PC-3 (cell line): Measurements from ENCODE around the gene SLC38A6. TPM values are rescaled to one million over a fixed set of nuclear protein-coding genes. Genes with fewer than 3 reads are reported as not detected.
A peak's percentile ranks its signal among the peaks of the same experiment; 100 is the strongest.

Experiments
- ATAC-seq: fragments of 200-7000 bp; cut with Tn5 transposase; 2 replicates; pipeline ENCODE4 v1.9.1; 2020; ENCODE audit warnings: mild to moderate bottlenecking, moderate library complexity
- BruUV-seq: library from RNA; stranded (reverse); fragments of 400-500 nt; replicated peaks from 2 replicates; lab custom pipeline; 2021; lab: Mats Ljungman, UMichigan
- CTCF ChIA-PET: fragments of 300-600 bp; sonication (Branson Sonifier 250); formaldehyde crosslinking; loops from one replicate; lab custom pipeline; 2022; ENCODE audit warnings: antibody characterized with exemption; lab: Charles Lee
- POLR2A ChIA-PET: fragments of 300-600 bp; sonication (Branson Sonifier 250); formaldehyde crosslinking; loops from one replicate; lab custom pipeline; 2022; ENCODE audit warnings: antibody characterized with exemption; ENCODE audit not compliant: unreplicated experiment; lab: Charles Lee
- DNase-seq: peaks from one replicate; pipeline ENCODE4 v3.0.0-alpha.2; 2015
- H2AFZ ChIP-seq: fragments of 300-600 bp; sonication (generic); 2 replicates; pipeline ENCODE4 v1.6.0; 2016; ENCODE audit warnings: antibody characterized with exemption, low read length
- H3F3A ChIP-seq: fragments of 300-600 bp; sonication (generic); one replicate; pipeline ENCODE4 v1.6.0; 2017; ENCODE audit warnings: antibody characterized with exemption, low read length, control low read depth, mild to moderate bottlenecking; ENCODE audit not compliant: unreplicated experiment
- H3K27ac ChIP-seq: fragments of 300-600 bp; sonication (generic); 2 replicates; pipeline ENCODE4 v1.5.1; 2016; ENCODE audit warnings: mild to moderate bottlenecking, low read length
- H3K27me3 ChIP-seq: fragments of 300-600 bp; sonication (generic); 2 replicates; pipeline ENCODE4 v1.6.1; 2016; ENCODE audit warnings: low read length, mixed read lengths
- H3K36me3 ChIP-seq: fragments of 300-600 bp; sonication (generic); 2 replicates; pipeline ENCODE4 v1.6.1; 2016; ENCODE audit warnings: low read depth, mixed run types, low read length, mixed read lengths
- H3K4me1 ChIP-seq: fragments of 300-600 bp; sonication (generic); 2 replicates; pipeline ENCODE4 v1.5.1; 2016; ENCODE audit warnings: low read length; ENCODE audit not compliant: insufficient read depth
- H3K4me2 ChIP-seq: fragments of 300-600 bp; sonication (generic); 2 replicates; pipeline ENCODE4 v1.6.0; 2016; ENCODE audit warnings: low read length
- H3K4me3 ChIP-seq: fragments of 300-600 bp; sonication (generic); 2 replicates; pipeline ENCODE4 v1.5.1; 2016; ENCODE audit warnings: mild to moderate bottlenecking, low read length, mixed read lengths
- H3K79me2 ChIP-seq: fragments of 300-600 bp; sonication (generic); 2 replicates; pipeline ENCODE4 v1.6.1; 2017; ENCODE audit warnings: low read length, mixed read lengths
- H3K9ac ChIP-seq: fragments of 300-600 bp; sonication (generic); 2 replicates; pipeline ENCODE4 v1.6.0; 2016; ENCODE audit warnings: mild to moderate bottlenecking, low read length
- H3K9me2 ChIP-seq: fragments of 300-600 bp; sonication (generic); replicated peaks from 2 replicates; pipeline ENCODE4 v1.6.1; 2016; ENCODE audit warnings: mixed run types, low read length, mixed read lengths
- H3K9me3 ChIP-seq: fragments of 300-600 bp; sonication (generic); 2 replicates; pipeline ENCODE4 v1.6.1; 2016; ENCODE audit warnings: low read length, mixed read lengths
- H4K20me1 ChIP-seq: fragments of 300-600 bp; sonication (generic); 2 replicates; pipeline ENCODE4 v1.6.1; 2016; ENCODE audit warnings: low read length, mixed read lengths
- EZH2 ChIP-seq: fragments of 300-600 bp; sonication (generic); IDR thresholded peaks from one replicate; pipeline ENCODE4 v1.6.1; 2017; ENCODE audit warnings: antibody characterized with exemption, mild to moderate bottlenecking, low read length; ENCODE audit not compliant: unreplicated experiment
- EZH2phosphoT487 ChIP-seq: fragments of 300-600 bp; sonication (generic); IDR thresholded peaks from 2 replicates; pipeline ENCODE4 v1.6.1; 2018; ENCODE audit warnings: mild to moderate bottlenecking, antibody characterized with exemption, low read length, borderline replicate concordance
- intact Hi-C: fragments of 100-400 bp; cut with micrococcal nuclease; formaldehyde crosslinking; loops from 2 replicates; pipeline ENCODE4 v1.9.0; 2023
- total RNA-seq: library from RNA; depleted of rRNA; stranded (reverse); fragments of >200 nt; gene quantifications from 2 replicates; pipeline ENCODE4 v1.2.3, GENCODE V29; 2014
- TF ChIP-seq, protein P1 (sequence below): fragments of 300-600 bp; sonication (generic); conservative IDR thresholded peaks from 2 replicates; pipeline ENCODE4 v1.5.1; 2017; ENCODE audit warnings: antibody characterized with exemption, low read depth, mild to moderate bottlenecking, low read length

Gene SLC38A6
- total RNA-seq, 1 experiment from 2014 or later: 28.0 TPM

DNA sequence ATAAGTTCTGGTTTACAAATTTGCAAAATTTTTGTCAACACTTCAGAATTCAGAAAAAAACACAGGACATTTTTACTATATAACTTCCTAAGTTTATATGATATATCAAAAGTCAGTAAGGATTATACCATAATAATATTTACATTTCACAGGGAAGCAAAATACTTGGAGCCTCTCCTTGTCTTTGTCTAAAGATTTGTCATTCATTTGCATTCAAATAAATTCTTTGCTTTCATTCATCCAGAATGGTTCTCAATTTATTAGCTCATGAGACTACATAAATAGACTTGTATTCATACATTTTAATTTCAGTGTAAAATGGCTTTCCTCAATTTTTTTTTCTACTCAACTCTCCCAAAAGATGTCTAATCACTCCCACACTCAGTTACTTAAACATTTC, 96.4 kb downstream of the SLC38A6 start:
- no TSS peak for BruUV-seq
- peak overlapping the region; percentile 14 for H3K4me2 ChIP-seq
- H3K27ac ChIP-seq: peak overlapping the region; percentile 82
- intact Hi-C loops: loop anchor here (1.0 to 5.0 kb wide), 4 partner anchors 52 to 453 kb away; no protein-coding TSS in a partner anchor
- H3K79me2 ChIP-seq: no peaks in the 10 kb centered on the region
- H3K4me3 ChIP-seq: no peak overlapping the region
- no peaks in the 10 kb centered on the region for H4K20me1 ChIP-seq
- no peaks in the 10 kb centered on the region for H3K9me3 ChIP-seq
- POLR2A ChIA-PET: interaction anchor here (0.5 to 2.0 kb wide), 6 partner anchors 11 to 104 kb away, joined by 3 to 10 read pairs (median 4); no protein-coding TSS in a partner anchor
- H3K9me2 ChIP-seq: no peaks in the 10 kb centered on the region
- H3K27me3 ChIP-seq: no peaks in the 10 kb centered on the region
- no peak overlapping the region for H2AFZ ChIP-seq
- H3K36me3 ChIP-seq: no peaks in the 10 kb centered on the region
- CTCF ChIA-PET: interaction anchor here (0.5 to 1.2 kb wide), 7 partner anchors 26 to 851 kb away, joined by 3 to 6 read pairs (median 3); no protein-coding TSS in a partner anchor
- peak; percentile 51 for DNase-seq
- peak overlapping the region; percentile 52 for H3K9ac ChIP-seq
- no peaks in the 10 kb centered on the region for H3F3A ChIP-seq
- TF ChIP-seq EZH2phosphoT487 (no peak), EZH2 (no peak)
- TF ChIP-seq, protein P1, sequence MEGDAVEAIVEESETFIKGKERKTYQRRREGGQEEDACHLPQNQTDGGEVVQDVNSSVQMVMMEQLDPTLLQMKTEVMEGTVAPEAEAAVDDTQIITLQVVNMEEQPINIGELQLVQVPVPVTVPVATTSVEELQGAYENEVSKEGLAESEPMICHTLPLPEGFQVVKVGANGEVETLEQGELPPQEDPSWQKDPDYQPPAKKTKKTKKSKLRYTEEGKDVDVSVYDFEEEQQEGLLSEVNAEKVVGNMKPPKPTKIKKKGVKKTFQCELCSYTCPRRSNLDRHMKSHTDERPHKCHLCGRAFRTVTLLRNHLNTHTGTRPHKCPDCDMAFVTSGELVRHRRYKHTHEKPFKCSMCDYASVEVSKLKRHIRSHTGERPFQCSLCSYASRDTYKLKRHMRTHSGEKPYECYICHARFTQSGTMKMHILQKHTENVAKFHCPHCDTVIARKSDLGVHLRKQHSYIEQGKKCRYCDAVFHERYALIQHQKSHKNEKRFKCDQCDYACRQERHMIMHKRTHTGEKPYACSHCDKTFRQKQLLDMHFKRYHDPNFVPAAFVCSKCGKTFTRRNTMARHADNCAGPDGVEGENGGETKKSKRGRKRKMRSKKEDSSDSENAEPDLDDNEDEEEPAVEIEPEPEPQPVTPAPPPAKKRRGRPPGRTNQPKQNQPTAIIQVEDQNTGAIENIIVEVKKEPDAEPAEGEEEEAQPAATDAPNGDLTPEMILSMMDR: no peak
- peak; percentile 61 for ATAC-seq
- H3K4me1 ChIP-seq: peaks cover 33% of the 10 kb centered on the region

DNA sequence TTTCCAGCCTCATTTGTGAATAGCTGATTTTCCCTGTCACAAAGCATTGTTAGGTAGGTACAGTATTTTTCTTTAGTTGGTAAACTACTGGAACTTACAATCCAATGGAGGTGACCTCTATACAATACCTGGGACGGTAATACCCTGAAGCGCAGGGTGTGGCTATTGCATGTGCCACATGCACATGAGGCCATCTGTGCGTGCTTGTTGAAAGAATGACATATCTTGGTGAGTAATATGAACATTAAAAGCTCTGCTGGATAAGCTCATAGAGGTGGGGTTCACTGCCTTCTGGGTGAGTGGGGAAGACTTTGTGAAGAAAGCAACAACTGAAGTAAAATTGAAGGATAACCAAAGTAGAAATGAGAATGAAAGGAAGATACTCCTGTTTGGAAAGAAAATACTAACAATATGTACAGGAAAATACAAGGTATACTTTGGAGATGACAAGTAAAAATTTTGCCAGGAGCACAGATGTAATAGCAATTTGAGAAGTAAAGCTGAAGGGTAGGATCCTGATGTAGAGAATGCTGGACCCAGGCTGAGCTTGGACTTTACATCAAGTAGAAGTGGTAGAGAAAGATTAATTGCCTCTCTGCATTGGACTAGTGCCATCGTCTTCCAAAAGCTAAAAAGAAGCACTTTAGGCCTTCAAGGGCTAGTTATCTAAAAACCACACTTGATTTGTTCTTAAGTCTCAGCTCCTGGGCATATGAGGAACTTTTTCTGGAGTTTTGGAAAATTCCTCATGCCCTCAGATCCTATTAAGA, 97.1 kb downstream of the SLC38A6 start:
- H3K9ac ChIP-seq: peak overlapping the region; percentile 52
- peak; percentile 88 for ATAC-seq
- no peak overlapping the region for H2AFZ ChIP-seq
- H3K27ac ChIP-seq: peak overlapping the region; percentile 82
- intact Hi-C loops: loop anchor here (1.0 to 5.0 kb wide), 6 partner anchors 25 to 453 kb away; partner anchors contain the start of genes SLC38A6 and TRMT5
- H3K4me1 ChIP-seq: peaks cover 31% of the 10 kb centered on the region
- no peaks in the 10 kb centered on the region for H3K9me2 ChIP-seq
- ChIA-PET POLR2A (interaction anchor here (0.5 to 2.0 kb wide), 10 partner anchors 10 to 360 kb away, joined by 3 to 10 read pairs (median 4); no protein-coding TSS in a partner anchor), CTCF (interaction anchor here (0.5 to 1.3 kb wide), 10 partner anchors 10 to 850 kb away, joined by 3 to 7 read pairs (median 4); no protein-coding TSS in a partner anchor)
- no peaks in the 10 kb centered on the region for H3K36me3 ChIP-seq
- peak; percentile 93 for DNase-seq
- peak overlapping the region; percentile 14 for H3K4me2 ChIP-seq
- BruUV-seq: TSS peak; percentile 82
- no peaks in the 10 kb centered on the region for H4K20me1 ChIP-seq
- H3K9me3 ChIP-seq: no peaks in the 10 kb centered on the region
- TF ChIP-seq, protein P1: no peak
- TF ChIP-seq EZH2phosphoT487: no peak
- no peaks in the 10 kb centered on the region for H3F3A ChIP-seq
- no peaks in the 10 kb centered on the region for H3K27me3 ChIP-seq
- no peak overlapping the region for H3K4me3 ChIP-seq
- no peaks in the 10 kb centered on the region for H3K79me2 ChIP-seq
